ENCODE data around the gene DPPA2. TPM values are rescaled to one million over a fixed set of nuclear protein-coding genes. Genes with fewer than 3 reads are reported as not detected.

Gene DPPA2
- total RNA-seq, 1 experiment from 2014 or later = 15.0 TPM

- TF ChIP-seq CTCF (IDR thresholded peaks at IDR 0.05) (no peak), NR1H2 (CRISPR knock-in tag; IDR thresholded peaks at IDR 0.05) (no peak), ERG (CRISPR knock-in tag; IDR thresholded peaks at IDR 0.05) (no peak)
These were observed 15.4 kb upstream of the DPPA2 start (continued) for GRCh38 chr3:109331692-109332091.

- Mint-ChIP-seq H3K36me3 (peaks cover 93% of the 10 kb centered on the region), H3K4me3 (peak overlapping the region; percentile 89), H3K27ac (peak overlapping the region; percentile 60; the same call in 1 of the 2 replicates), H3K9me3 (no peaks in the 10 kb centered on the region), H3K27me3 (ENCODE audit: low read depth) (no peaks in the 10 kb centered on the region), H3K4me1 (peaks cover 76% of the 10 kb centered on the region)
- CTCF ChIA-PET = interaction anchor here (0.7 to 1.8 kb wide), 3 partner anchors 39 to 68 kb away, joined by 3 to 5 read pairs (median 3); no protein-coding TSS in a partner anchor
- no peak for TF ChIP-seq NFE2L1 (CRISPR knock-in tag; IDR thresholded peaks at IDR 0.05)
- TF ChIP-seq AR (CRISPR knock-in tag; IDR thresholded peaks at IDR 0.05) = no peak
- no peak for TF ChIP-seq ZNF263 (CRISPR knock-in tag; IDR thresholded peaks at IDR 0.05; ENCODE audit: low read depth)
- TF ChIP-seq RELA (CRISPR knock-in tag; IDR thresholded peaks at IDR 0.05; ENCODE audit: borderline replicate concordance) = no peak
- no peak for TF ChIP-seq IRF2 (CRISPR knock-in tag; IDR thresholded peaks at IDR 0.05; ENCODE audit: borderline replicate concordance, low read depth)
- no peak for TF ChIP-seq ZBTB43 (CRISPR knock-in tag; IDR thresholded peaks at IDR 0.05)
- TF ChIP-seq USF1 (CRISPR knock-in tag; IDR thresholded peaks at IDR 0.05) = no peak
- no peak for TF ChIP-seq ZNF425 (CRISPR knock-in tag; conservative IDR thresholded peaks at IDR 0.05)
- no peak for TF ChIP-seq ATF6 (CRISPR knock-in tag; IDR thresholded peaks at IDR 0.05)
- TF ChIP-seq ZNF396 (CRISPR knock-in tag; IDR thresholded peaks at IDR 0.05; ENCODE audit: borderline replicate concordance) = no peak
- TF ChIP-seq SP1 (CRISPR knock-in tag; conservative IDR thresholded peaks at IDR 0.05) = no peak
- no peak for TF ChIP-seq CREB1 (CRISPR knock-in tag; IDR thresholded peaks at IDR 0.05)
- TF ChIP-seq GTF2I (CRISPR knock-in tag; conservative IDR thresholded peaks at IDR 0.05) = no peak
- TF ChIP-seq ZSCAN18 (CRISPR knock-in tag; IDR thresholded peaks at IDR 0.05) = no peak
- no peak for ATAC-seq
- no peak for DNase-seq (ENCODE audit: low spot score)
- POLR2A ChIA-PET = interaction anchor here (0.5 to 1.2 kb wide), 6 partner anchors 9 to 42 kb away, joined by 3 to 8 read pairs (median 4); no protein-coding TSS in a partner anchor
These were observed 14.1 kb upstream of the DPPA2 start for GRCh38 chr3:109330405-109330804.
